ENCODE measurements around the gene SCUBE1.

The SCUBE1 gene

GRCh38 chr22:43225609-43226008 lies 117.6 kb downstream of the SCUBE1 start:
- ATAC-seq: no peak
- no peak for TF ChIP-seq ZFP30 (CRISPR knock-in tag; IDR thresholded peaks at IDR 0.05)
- TF ChIP-seq TCF4 (CRISPR knock-in tag; IDR thresholded peaks at IDR 0.05; ENCODE audit: borderline replicate concordance): no peak
- TF ChIP-seq ESRRG (CRISPR knock-in tag; IDR thresholded peaks at IDR 0.05): no peak

- no peak for TF ChIP-seq ISL1 (CRISPR knock-in tag; IDR thresholded peaks at IDR 0.05)
- ATAC-seq: no peak
Observed at GRCh38 chr22:43222987-43223386, 120.2 kb downstream of the SCUBE1 start.

DNA sequence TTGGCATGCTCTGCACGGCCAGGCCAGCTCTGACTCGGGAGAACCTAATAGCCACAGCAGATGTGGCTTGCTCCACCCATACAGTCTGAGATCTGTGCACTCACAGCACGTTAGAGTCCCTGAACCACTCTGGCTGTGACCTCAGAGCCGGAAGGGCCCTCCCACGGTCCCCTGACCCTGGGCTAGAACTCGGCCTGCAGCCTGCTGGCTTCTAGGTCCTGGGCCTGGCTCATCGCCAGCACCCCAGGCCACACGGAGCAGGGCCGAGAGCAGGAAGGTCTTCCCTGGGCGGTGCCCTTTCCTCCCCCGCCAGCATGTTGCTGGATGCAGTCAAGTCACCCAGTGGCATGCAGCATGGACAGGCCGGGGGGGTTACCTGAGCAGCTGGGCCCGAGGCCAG lies 120.9 kb downstream of the SCUBE1 start:
- no peak for TF ChIP-seq CSRNP3 (CRISPR knock-in tag; IDR thresholded peaks at IDR 0.05)
- no peak for TF ChIP-seq ZFP30 (CRISPR knock-in tag; IDR thresholded peaks at IDR 0.05)
- no peak for ATAC-seq

DNA sequence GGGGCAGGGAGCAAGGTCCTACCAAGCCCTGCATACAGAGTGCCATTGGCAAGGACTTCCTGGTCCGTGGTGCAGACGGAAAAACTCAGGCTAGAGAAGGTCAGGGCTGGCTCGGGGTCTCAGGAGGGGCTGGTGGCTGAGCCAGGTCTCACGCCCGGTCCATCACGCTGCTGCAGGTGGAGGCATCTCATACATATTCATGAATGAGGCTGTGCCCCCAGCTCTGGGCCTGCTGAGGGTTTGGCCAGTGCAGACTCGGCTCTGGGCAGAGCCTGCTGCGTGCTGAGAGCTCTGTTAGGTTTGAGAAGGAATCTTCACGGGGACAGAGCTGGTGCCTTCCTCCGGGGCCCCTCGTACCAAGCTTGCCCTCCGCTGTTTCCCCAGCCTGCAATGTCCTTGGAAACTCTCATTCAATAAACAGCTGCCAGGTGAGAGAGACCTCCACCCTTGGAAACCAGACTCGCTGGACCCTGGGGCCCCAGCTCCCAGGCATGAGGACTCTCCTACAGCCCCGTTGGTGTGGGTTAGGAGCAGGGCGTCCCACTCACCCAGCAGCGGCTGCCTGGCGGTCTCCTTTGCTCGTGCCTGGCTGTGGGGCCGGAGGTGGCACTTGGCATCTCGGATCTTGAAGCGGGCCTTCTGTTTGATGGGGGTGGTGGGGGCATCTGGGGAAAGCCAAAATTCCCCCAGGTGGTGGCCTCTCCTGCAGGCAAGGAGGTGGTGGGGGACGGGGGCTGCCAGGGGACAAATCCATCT lies 122.4 kb downstream of the SCUBE1 start:
- no peak for ATAC-seq
- TF ChIP-seq ZNF70 (CRISPR knock-in tag; IDR thresholded peaks at IDR 0.05) (no peak), RARB (CRISPR knock-in tag; IDR thresholded peaks at IDR 0.05) (no peak), TOX (CRISPR knock-in tag; IDR thresholded peaks at IDR 0.05; ENCODE audit: borderline replicate concordance) (no peak), ARNTL (CRISPR knock-in tag; IDR thresholded peaks at IDR 0.05; ENCODE audit: borderline replicate concordance, low read depth) (no peak), ZNF8 (CRISPR knock-in tag; IDR thresholded peaks at IDR 0.05) (no peak)
- TF ChIP-seq, protein P1, sequence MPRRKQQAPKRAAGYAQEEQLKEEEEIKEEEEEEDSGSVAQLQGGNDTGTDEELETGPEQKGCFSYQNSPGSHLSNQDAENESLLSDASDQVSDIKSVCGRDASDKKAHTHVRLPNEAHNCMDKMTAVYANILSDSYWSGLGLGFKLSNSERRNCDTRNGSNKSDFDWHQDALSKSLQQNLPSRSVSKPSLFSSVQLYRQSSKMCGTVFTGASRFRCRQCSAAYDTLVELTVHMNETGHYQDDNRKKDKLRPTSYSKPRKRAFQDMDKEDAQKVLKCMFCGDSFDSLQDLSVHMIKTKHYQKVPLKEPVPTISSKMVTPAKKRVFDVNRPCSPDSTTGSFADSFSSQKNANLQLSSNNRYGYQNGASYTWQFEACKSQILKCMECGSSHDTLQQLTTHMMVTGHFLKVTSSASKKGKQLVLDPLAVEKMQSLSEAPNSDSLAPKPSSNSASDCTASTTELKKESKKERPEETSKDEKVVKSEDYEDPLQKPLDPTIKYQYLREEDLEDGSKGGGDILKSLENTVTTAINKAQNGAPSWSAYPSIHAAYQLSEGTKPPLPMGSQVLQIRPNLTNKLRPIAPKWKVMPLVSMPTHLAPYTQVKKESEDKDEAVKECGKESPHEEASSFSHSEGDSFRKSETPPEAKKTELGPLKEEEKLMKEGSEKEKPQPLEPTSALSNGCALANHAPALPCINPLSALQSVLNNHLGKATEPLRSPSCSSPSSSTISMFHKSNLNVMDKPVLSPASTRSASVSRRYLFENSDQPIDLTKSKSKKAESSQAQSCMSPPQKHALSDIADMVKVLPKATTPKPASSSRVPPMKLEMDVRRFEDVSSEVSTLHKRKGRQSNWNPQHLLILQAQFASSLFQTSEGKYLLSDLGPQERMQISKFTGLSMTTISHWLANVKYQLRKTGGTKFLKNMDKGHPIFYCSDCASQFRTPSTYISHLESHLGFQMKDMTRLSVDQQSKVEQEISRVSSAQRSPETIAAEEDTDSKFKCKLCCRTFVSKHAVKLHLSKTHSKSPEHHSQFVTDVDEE (CRISPR knock-in tag; IDR thresholded peaks at IDR 0.05): no peak

DNA sequence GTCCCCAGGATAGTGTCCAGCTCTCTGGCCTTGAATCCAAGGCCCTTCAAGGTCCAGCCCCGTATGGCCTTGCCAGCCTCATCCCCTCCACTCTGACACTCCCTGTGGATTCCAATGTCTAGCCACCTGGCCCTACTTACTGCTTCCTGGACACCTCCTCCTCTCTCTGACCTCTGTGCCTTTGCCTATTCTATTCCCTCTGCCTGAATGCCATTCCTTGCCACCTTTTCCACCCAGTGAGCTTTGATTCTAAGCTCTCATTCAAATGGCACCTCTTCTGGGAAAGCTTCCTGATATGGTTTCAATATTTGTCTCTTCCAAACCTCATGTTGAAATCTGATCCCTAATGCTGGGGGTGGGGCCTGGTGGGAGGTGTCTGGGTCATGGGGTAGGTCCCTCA lies 124.4 kb downstream of the SCUBE1 start:
- ATAC-seq: no peak
- TF ChIP-seq RARB (CRISPR knock-in tag; IDR thresholded peaks at IDR 0.05) (no peak), POU6F1 (CRISPR knock-in tag; IDR thresholded peaks at IDR 0.05; ENCODE audit: borderline replicate concordance, low read depth) (no peak), ZFP30 (CRISPR knock-in tag; IDR thresholded peaks at IDR 0.05) (no peak), TOX (CRISPR knock-in tag; IDR thresholded peaks at IDR 0.05; ENCODE audit: borderline replicate concordance) (no peak), ZNF8 (CRISPR knock-in tag; IDR thresholded peaks at IDR 0.05) (no peak), ARNTL (CRISPR knock-in tag; IDR thresholded peaks at IDR 0.05; ENCODE audit: borderline replicate concordance, low read depth) (no peak), ZNF70 (CRISPR knock-in tag; IDR thresholded peaks at IDR 0.05) (no peak), CSDC2 (CRISPR knock-in tag; IDR thresholded peaks at IDR 0.05) (no peak), OSR1 (CRISPR knock-in tag; IDR thresholded peaks at IDR 0.05) (no peak), ZC3H10 (CRISPR knock-in tag; IDR thresholded peaks at IDR 0.05) (no peak), GLIS3 (CRISPR knock-in tag; IDR thresholded peaks at IDR 0.05) (no peak)
- TF ChIP-seq, protein P1 (CRISPR knock-in tag; IDR thresholded peaks at IDR 0.05): no peak
- TF ChIP-seq, protein P2, sequence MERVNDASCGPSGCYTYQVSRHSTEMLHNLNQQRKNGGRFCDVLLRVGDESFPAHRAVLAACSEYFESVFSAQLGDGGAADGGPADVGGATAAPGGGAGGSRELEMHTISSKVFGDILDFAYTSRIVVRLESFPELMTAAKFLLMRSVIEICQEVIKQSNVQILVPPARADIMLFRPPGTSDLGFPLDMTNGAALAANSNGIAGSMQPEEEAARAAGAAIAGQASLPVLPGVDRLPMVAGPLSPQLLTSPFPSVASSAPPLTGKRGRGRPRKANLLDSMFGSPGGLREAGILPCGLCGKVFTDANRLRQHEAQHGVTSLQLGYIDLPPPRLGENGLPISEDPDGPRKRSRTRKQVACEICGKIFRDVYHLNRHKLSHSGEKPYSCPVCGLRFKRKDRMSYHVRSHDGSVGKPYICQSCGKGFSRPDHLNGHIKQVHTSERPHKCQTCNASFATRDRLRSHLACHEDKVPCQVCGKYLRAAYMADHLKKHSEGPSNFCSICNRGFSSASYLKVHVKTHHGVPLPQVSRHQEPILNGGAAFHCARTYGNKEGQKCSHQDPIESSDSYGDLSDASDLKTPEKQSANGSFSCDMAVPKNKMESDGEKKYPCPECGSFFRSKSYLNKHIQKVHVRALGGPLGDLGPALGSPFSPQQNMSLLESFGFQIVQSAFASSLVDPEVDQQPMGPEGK (CRISPR knock-in tag; IDR thresholded peaks at IDR 0.05; ENCODE audit: borderline replicate concordance): no peak

All from SK-N-SH treated with all-trans-retinoic acid at 6 μM for 48 hours (cell line).